ENCODE data around the gene CIT. TPM values are rescaled to one million over a fixed set of nuclear protein-coding genes. Genes with fewer than 3 reads are reported as not detected.

The CIT gene
- total and polyA plus RNA-seq, 2 donors (not counting 1 experiment from before 2014, with no cell fraction given): 6.8 to 25.4 TPM

DNA sequence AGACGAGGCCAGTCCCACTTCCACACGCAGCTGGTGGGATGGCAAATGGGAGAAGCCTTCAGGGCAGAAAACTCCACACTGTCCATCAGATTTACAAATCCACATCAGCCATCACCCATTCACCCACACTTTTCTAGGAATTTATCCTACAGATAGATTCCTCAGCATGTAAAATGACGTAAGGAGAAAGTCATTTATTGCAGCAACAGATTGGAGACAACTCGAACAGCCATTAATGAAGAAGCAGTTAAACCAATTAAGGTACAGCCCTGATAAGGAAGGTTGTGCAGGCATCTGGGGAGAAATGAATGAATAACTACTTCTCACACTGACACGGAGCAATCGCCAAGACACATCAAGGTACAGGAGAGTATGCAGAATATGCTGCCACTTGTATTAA lies 183.0 kb downstream of the CIT start:
- Histone ChIP-seq H4K20me1 (ENCODE audit: control insufficient read depth, extremely low read depth, insufficient read depth, low read length) (no peaks in the 10 kb centered on the region), H3K36me3 (ENCODE audit: control insufficient read depth, insufficient read depth, low read length) (peaks cover 8% of the 10 kb centered on the region), H3K27me3 (ENCODE audit: control insufficient read depth, insufficient read depth, low read length) (no peaks in the 10 kb centered on the region), H3K4me3 (replicated peaks in 1 of 4; ENCODE audit: control extremely low read depth in 1 of 4, insufficient read depth in 1 of 4, low read depth in 3 of 4, low read length in 4 of 4) (no peak overlapping the region), H3K9ac (ENCODE audit: insufficient read depth, low read length) (no peak overlapping the region), H3K9me3 (ENCODE audit: control insufficient read depth, insufficient read depth, low read depth, low read length) (no peaks in the 10 kb centered on the region), H3K27ac (ENCODE audit: insufficient read depth, low read length) (no peak overlapping the region), H3K4me2 (ENCODE audit: extremely low read depth, insufficient read depth, low read length) (no peak overlapping the region), H3K79me2 (ENCODE audit: control insufficient read depth, insufficient read depth, low read length) (no peaks in the 10 kb centered on the region), H2AFZ (ENCODE audit: low read length) (no peak overlapping the region), H3K4me1 (ENCODE audit: control insufficient read depth, extremely low read depth, insufficient read depth, low read length) (peaks cover 6% of the 10 kb centered on the region)
- TF ChIP-seq, protein P1, sequence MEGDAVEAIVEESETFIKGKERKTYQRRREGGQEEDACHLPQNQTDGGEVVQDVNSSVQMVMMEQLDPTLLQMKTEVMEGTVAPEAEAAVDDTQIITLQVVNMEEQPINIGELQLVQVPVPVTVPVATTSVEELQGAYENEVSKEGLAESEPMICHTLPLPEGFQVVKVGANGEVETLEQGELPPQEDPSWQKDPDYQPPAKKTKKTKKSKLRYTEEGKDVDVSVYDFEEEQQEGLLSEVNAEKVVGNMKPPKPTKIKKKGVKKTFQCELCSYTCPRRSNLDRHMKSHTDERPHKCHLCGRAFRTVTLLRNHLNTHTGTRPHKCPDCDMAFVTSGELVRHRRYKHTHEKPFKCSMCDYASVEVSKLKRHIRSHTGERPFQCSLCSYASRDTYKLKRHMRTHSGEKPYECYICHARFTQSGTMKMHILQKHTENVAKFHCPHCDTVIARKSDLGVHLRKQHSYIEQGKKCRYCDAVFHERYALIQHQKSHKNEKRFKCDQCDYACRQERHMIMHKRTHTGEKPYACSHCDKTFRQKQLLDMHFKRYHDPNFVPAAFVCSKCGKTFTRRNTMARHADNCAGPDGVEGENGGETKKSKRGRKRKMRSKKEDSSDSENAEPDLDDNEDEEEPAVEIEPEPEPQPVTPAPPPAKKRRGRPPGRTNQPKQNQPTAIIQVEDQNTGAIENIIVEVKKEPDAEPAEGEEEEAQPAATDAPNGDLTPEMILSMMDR (conservative IDR thresholded peaks at IDR 0.05 in 1 of 2, IDR thresholded peaks at IDR 0.05 in 1 of 2; ENCODE audit: low read depth in 1 of 2, low read length in 2 of 2): no peak
- no peak for TF ChIP-seq EZH2 (IDR thresholded peaks at IDR 0.05; ENCODE audit: low read length, missing control alignments)
- no peak for DNase-seq (ENCODE audit: low read depth in 2 of 2)

DNA sequence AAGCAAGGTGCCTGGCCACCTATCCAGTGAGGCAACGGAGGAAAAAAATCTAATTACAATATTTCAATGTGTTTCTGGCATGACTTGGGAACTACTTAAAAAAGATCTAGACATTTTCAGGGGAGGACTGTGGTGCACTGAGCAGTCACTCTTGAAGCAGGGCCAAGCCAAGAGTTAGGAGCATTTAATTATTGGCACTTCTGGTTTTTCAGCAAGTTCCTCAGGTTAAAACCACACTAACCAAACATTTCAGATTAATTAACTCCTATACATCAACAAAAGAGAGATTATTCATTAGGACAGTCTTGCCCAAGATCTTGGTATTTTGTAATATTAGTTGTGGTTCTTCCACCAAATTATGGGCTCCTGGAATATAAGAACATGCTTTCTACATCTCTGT lies 183.6 kb downstream of the CIT start:
- Histone ChIP-seq H4K20me1 (ENCODE audit: control insufficient read depth, extremely low read depth, insufficient read depth, low read length) (no peaks in the 10 kb centered on the region), H3K79me2 (ENCODE audit: control insufficient read depth, insufficient read depth, low read length) (no peaks in the 10 kb centered on the region), H3K27me3 (ENCODE audit: control insufficient read depth, insufficient read depth, low read length) (no peaks in the 10 kb centered on the region), H3K9me3 (ENCODE audit: control insufficient read depth, insufficient read depth, low read depth, low read length) (no peaks in the 10 kb centered on the region), H3K27ac (ENCODE audit: insufficient read depth, low read length) (no peak overlapping the region), H2AFZ (ENCODE audit: low read length) (no peak overlapping the region), H3K4me3 (replicated peaks in 1 of 4; ENCODE audit: control extremely low read depth in 1 of 4, insufficient read depth in 1 of 4, low read depth in 3 of 4, low read length in 4 of 4) (no peak overlapping the region), H3K36me3 (ENCODE audit: control insufficient read depth, insufficient read depth, low read length) (peaks cover 8% of the 10 kb centered on the region), H3K4me1 (ENCODE audit: control insufficient read depth, extremely low read depth, insufficient read depth, low read length) (peaks cover 6% of the 10 kb centered on the region), H3K9ac (ENCODE audit: insufficient read depth, low read length) (no peak overlapping the region), H3K4me2 (ENCODE audit: extremely low read depth, insufficient read depth, low read length) (peak overlapping the region; percentile 47)
- DNase-seq (ENCODE audit: low read depth in 2 of 2): peak in 1 of 2 donors; percentile 72
- TF ChIP-seq, protein P1 (conservative IDR thresholded peaks at IDR 0.05 in 1 of 2, IDR thresholded peaks at IDR 0.05 in 1 of 2; ENCODE audit: low read depth in 1 of 2, low read length in 2 of 2): no peak
- TF ChIP-seq EZH2 (IDR thresholded peaks at IDR 0.05; ENCODE audit: low read length, missing control alignments): no peak

DNA sequence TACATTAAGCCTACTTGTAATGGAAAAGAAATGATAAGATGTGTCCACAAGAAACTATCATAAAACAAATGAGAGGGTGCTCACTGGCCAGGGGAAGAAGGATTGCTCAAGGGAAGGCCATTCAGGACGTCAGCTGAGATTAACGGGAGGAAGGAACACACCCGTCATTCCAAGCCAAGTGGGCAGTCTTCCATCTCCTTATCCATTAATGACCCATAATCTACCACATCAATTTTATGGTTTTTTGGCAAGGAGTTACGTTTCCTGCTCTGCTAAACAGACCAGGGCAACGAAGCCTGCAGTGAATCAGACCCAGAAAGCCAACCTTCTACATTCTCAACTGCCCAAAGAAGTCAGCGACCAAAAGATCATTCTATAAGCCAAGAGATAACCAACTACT lies 184.1 kb downstream of the CIT start:
- DNase-seq (ENCODE audit: low read depth in 2 of 2): peak; percentile 95 to 97
- peaks cover 11% of the 10 kb centered on the region for H3K36me3 ChIP-seq (ENCODE audit: control insufficient read depth, insufficient read depth, low read length)
- H3K9ac ChIP-seq (ENCODE audit: insufficient read depth, low read length): no peak overlapping the region
- H4K20me1 ChIP-seq (ENCODE audit: control insufficient read depth, extremely low read depth, insufficient read depth, low read length): no peaks in the 10 kb centered on the region
- H3K27ac ChIP-seq (ENCODE audit: insufficient read depth, low read length): no peak overlapping the region
- H3K4me1 ChIP-seq (ENCODE audit: control insufficient read depth, extremely low read depth, insufficient read depth, low read length): peaks cover 6% of the 10 kb centered on the region
- H3K4me2 ChIP-seq (ENCODE audit: extremely low read depth, insufficient read depth, low read length): peak overlapping the region; percentile 47
- H2AFZ ChIP-seq (ENCODE audit: low read length): no peak overlapping the region
- no peaks in the 10 kb centered on the region for H3K9me3 ChIP-seq (ENCODE audit: control insufficient read depth, insufficient read depth, low read depth, low read length)
- H3K4me3 ChIP-seq (replicated peaks in 1 of 4; ENCODE audit: control extremely low read depth in 1 of 4, insufficient read depth in 1 of 4, low read depth in 3 of 4, low read length in 4 of 4): no peak overlapping the region
- H3K27me3 ChIP-seq (ENCODE audit: control insufficient read depth, insufficient read depth, low read length): no peaks in the 10 kb centered on the region
- TF ChIP-seq, protein P1 (conservative IDR thresholded peaks at IDR 0.05 in 1 of 2, IDR thresholded peaks at IDR 0.05 in 1 of 2; ENCODE audit: low read depth in 1 of 2, low read length in 2 of 2): no peak
- no peak for TF ChIP-seq EZH2 (IDR thresholded peaks at IDR 0.05; ENCODE audit: low read length, missing control alignments)
- no peaks in the 10 kb centered on the region for H3K79me2 ChIP-seq (ENCODE audit: control insufficient read depth, insufficient read depth, low read length)

Measured in fibroblast of lung (primary cell).